Progenitor cell of endocrine pancreas (in vitro differentiated cells): Measurements from ENCODE around the gene TMEM190. TPM values are rescaled to one million over a fixed set of nuclear protein-coding genes. Genes with fewer than 3 reads are reported as not detected.

ENCODE experiments used
- DNase-seq: peaks from one replicate; pipeline ENCODE4 v3.0.0; 2021; ENCODE audit warnings: low spot score; ENCODE audit not compliant: unreplicated experiment
- H3K27ac Mint-ChIP-seq: 2 replicates; pipeline ENCODE4 v1.8.0; 2021; ENCODE audit warnings: mild to moderate bottlenecking, moderate library complexity, mixed read lengths
- H3K27me3 Mint-ChIP-seq: 2 replicates; pipeline ENCODE4 v1.8.0; 2021; ENCODE audit warnings: mixed read lengths
- H3K36me3 Mint-ChIP-seq: 2 replicates; pipeline ENCODE4 v1.8.0; 2022; ENCODE audit warnings: mixed read lengths; ENCODE audit not compliant: insufficient read depth
- H3K4me1 Mint-ChIP-seq: 2 replicates; pipeline ENCODE4 v1.8.0; 2021; ENCODE audit warnings: low read depth, mixed read lengths
- H3K4me3 Mint-ChIP-seq: 2 replicates; pipeline ENCODE4 v1.8.0; 2021; ENCODE audit warnings: low read depth, mild to moderate bottlenecking, moderate library complexity, mixed read lengths
- H3K9me3 Mint-ChIP-seq: 2 replicates; pipeline ENCODE4 v1.8.0; 2021; ENCODE audit warnings: low read depth, mixed read lengths
- CTCF ChIP-seq: fragments of 200-600 bp; sonication (generic); IDR thresholded peaks from one replicate; pipeline ENCODE4 v1.5.0; 2021; ENCODE audit warnings: antibody characterized with exemption, mild to moderate bottlenecking; ENCODE audit not compliant: unreplicated experiment
- total RNA-seq: library from RNA; stranded (reverse); gene quantifications from 2 replicates; pipeline ENCODE4 v1.2.1, GENCODE V29; 2021

Gene TMEM190
- total RNA-seq, 1 donor from 2014 or later: 2.3 TPM

GRCh38 chr19:55369653-55370304 is 6.8 kb upstream of the TMEM190 start:
- no peak for DNase-seq
- H3K36me3 Mint-ChIP-seq: peaks cover 1% of the 10 kb centered on the region
- TF ChIP-seq CTCF: no peak
- peaks cover 11% of the 10 kb centered on the region for H3K4me1 Mint-ChIP-seq
- H3K9me3 Mint-ChIP-seq: no peaks in the 10 kb centered on the region
- peaks cover 53% of the 10 kb centered on the region for H3K27me3 Mint-ChIP-seq
- peak overlapping the region; percentile 29 for H3K4me3 Mint-ChIP-seq
- H3K27ac Mint-ChIP-seq: no peak overlapping the region

- no peak for DNase-seq
- Mint-ChIP-seq H3K4me3 (peak within 1 kb of the TSS; percentile 29), H3K4me1 (peaks cover 11% of the 10 kb centered on the region), H3K27ac (no peak within 1 kb of the TSS), H3K27me3 (peaks cover 50% of the 10 kb centered on the region), H3K9me3 (no peaks in the 10 kb centered on the region), H3K36me3 (peaks cover 1% of the 10 kb centered on the region)
- no peak for TF ChIP-seq CTCF
Measured at GRCh38 chr19:55370305-55370988, 6.2 kb upstream of the TMEM190 start, which contains the start of gene IL11. TSS of gene IL11 (minus strand) at chr19:55370463. CDS start at chr19:55370310, 153 bp downstream.

GRCh38 chr19:55372316-55373081 is 4.1 kb upstream of the TMEM190 start:
- H3K9me3 Mint-ChIP-seq: no peaks in the 10 kb centered on the region
- no peak for TF ChIP-seq CTCF
- H3K36me3 Mint-ChIP-seq: peaks cover 1% of the 10 kb centered on the region
- H3K4me3 Mint-ChIP-seq: no peak overlapping the region
- H3K27me3 Mint-ChIP-seq: peaks cover 45% of the 10 kb centered on the region
- H3K4me1 Mint-ChIP-seq: peaks cover 16% of the 10 kb centered on the region
- H3K27ac Mint-ChIP-seq: no peak overlapping the region
- no peak for DNase-seq

GRCh38 chr19:55373306-55373992 is 3.2 kb upstream of the TMEM190 start:
- Mint-ChIP-seq H3K4me1 (peaks cover 18% of the 10 kb centered on the region), H3K4me3 (no peak overlapping the region), H3K27me3 (peaks cover 42% of the 10 kb centered on the region), H3K9me3 (no peaks in the 10 kb centered on the region), H3K27ac (peak overlapping the region; percentile 32), H3K36me3 (peaks cover 1% of the 10 kb centered on the region)
- DNase-seq: no peak
- no peak for TF ChIP-seq CTCF
